GM21367 (cell line): Measurements from ENCODE around the gene C2CD4D.
"Not testable (repeated sequence)": the region's sequence is repeated elsewhere in the genome, so short reads cannot be mapped to it uniquely, and the experiment has no call there.

ENCODE experiments used
- ATAC-seq: cut with Tn5 transposase; IDR thresholded peaks from one replicate; pipeline ENCODE4 v1.9.1; 2021; ENCODE audit not compliant: unreplicated experiment

Gene C2CD4D

GRCh38 chr1:151839457-151840403 lies at the start of gene C2CD4D:
C2CD4D (minus strand) TSS chr1:151839820; CDS start chr1:151838989, 831 bp downstream.
- ATAC-seq = no peak

DNA sequence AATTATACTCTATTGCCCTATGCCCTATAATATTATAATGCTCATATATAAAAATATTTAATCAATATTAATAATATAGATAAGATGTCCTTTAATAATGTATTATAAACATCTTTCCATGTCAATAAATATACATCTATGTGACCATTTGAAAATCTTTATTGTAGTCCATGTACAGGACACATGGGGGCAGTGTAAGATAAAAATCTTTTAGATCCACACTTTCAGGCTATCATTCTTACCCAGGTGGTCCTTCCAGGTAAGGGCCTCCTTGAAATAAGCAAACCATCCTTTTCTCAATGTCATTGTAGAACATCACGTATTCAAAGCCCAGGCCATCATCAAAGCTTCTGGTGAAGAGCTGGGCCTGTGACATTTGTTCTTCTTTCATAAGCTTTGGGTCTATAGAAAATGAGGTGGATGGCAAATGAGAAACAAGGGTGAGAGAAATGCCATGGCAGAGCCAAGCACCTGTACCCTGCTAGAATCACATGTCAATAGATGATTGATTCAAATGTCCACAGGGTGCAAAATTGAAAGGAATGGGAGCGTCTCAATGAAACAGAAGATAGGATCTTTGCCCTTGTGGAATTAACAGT lies 49.5 kb upstream of the C2CD4D start:
- no peak for ATAC-seq

DNA sequence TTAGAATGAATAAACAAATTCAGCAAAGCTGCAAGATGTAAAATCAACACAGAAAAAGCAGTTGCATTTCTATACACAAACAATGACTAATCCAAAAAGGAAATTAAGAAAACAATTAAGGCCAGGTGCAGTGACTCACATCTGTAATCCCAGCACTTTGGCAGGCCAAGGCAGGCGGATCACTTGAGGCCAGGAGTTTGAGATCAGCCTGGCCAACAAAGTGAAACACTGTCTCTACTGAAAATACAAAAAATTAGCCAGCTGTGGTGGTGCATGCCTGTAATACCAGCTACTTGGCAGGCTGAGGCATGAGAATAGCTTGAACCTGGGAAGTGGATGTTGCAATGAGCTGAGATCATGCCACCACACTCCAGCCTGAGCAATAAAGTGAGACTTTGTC lies 47.4 kb upstream of the C2CD4D start:
- ATAC-seq = no peak

DNA sequence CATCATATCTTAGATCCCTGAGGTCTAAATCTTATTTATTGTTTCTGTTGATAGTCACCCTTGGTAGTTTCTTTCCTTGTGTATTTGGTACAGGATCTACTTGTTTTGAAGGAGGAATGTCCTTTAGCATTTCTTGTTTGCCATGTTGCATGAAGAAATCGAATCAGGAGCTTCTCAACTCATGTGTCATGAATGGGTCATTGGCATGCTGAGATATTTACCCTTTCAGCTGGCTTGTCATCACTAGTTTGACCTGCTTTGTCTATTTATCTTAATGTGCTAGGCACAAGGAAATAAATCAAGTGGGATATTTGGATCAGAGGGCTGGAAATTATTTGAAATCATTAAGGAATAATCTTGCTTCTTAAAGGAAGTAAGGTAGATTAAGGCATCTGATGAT lies 45.9 kb upstream of the C2CD4D start:
- ATAC-seq = no peak

DNA sequence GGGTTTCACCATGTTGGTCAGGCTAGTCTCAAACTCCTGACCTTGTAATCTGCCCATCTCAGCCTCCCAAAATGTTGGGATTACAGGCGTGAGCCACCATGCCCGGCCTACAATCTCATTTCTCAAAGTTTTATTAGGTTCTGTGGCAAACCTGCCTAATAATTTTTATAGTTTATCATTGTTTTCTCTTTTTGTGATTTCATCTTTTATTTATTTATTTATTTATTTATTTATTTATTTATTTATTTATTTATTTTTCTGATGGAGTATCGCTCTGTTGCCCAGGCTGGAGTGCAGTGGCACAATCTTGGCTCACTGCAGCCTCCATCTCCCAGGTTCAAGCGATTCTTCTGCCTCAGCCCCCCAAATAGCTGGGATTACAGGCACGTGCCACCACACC lies 45.3 kb upstream of the C2CD4D start:
- ATAC-seq = not testable (repeated sequence)

DNA sequence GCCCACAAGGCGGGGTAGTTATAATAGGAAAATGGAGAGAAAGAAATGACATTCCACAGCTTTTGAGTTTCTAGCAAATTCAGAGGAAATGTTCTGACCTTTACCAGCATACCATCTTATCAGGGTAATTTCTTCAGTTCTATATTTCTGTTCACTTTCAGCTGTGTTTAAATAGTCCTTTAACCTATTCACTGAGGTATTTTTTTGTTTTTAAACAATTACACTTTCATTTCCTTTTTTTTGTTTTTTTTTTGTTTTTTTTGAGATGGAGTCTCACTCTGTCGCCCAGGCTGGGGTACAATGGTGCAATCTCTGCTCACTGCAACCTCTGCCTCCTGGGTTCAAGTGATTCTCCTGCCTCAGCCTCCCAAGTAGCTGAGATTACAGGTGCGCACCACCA lies 44.8 kb upstream of the C2CD4D start:
- ATAC-seq = not testable (repeated sequence)

DNA sequence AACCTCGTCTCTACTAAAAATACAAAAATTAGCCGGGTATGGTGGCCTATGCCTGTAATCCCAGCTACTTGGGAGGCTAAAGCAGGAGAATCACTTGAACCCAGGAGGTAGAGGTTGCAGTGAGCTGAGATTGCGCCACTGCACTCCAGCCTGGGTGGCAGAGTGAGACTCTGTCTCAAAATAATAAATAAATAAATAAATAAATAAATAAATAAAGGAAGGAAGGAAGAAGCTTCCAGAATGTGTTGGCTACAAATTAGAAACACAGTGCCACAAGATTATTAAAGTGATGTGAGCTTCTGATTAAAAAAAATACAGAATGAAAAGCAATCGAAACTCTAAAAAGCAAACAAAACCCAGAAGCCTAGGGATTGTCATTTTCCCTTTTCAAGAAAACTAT lies 44.3 kb upstream of the C2CD4D start:
- not testable (repeated sequence) for ATAC-seq

DNA sequence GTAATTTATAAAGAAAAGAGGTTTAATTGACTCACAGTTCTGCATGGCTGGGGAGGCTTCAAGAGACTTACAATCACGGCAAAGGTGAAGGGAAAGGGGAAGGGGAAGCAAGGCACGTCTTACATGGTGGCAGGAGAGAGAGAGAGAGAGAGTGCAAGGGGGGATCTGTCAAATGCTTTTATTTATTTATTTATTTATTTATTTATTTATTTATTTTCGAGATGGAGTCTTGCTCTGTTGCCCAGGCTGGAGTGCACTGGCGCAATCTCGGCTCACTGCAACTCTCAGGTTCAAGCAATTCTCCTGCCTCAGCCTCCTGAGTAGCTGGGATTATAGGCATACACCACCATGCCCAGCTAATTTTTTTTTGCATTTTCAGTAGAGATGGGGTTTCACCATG lies 43.3 kb upstream of the C2CD4D start:
- ATAC-seq = not testable (repeated sequence)

DNA sequence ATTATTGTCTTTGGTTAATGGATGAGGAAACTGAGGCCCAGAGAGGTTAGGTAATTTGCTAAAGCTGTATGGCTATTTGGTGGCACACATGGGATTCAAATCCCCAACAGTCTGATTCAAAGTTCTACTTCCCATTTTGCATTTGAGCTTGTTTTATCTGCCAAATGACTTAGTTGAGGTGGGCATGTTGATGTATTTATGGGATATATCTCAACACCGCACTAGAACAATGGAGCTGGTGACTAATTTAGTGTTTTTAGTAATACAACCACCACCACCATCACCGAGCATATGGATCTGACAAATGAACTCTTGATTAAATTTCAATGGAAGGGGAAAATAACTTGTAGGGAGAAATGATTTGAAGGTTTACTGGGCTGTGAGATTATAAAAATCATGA lies 42.8 kb upstream of the C2CD4D start:
- no peak for ATAC-seq

DNA sequence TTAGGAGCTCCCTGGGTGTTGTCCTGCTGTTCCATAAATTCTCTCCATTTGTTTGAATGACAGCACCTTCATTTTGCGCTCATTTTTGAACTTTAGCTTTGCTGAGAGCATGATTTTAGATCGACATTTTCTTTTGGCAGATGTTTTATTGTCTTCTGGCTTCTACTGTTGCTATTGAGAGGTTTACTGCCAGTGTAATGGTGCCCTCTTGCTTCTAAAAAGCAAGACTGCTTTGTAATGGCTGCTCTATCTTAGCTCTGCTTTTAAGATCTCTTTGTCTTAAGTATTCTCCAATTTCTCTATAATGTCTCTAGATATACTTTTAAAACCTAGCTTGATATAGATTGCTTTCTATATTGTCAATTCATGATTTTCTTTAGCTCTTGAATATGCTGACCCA lies 41.9 kb upstream of the C2CD4D start:
- no peak for ATAC-seq

- ATAC-seq = no peak
Observed at GRCh38 chr1:151875419-151876097, 35.9 kb upstream of the C2CD4D start.

DNA sequence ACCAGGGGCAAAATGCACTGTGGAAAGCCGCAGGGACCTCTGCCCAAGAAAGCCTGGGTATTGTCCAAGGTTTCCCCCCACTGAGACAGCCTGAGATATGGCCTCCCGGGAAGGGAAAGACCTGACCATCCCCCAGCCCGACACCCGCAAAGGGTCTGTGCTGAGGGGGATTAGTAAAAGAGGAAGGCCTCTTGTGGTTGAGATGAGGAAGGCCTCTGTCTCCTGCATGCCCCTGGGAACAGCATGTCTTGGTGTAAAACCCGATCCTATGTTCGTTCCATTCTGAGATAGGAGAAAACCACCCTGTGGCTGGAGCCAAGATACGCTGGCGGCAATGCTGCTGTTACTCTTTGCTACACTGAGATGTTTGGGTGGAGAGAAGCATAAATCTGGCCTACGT lies 33.2 kb upstream of the C2CD4D start:
- not testable (repeated sequence) for ATAC-seq

DNA sequence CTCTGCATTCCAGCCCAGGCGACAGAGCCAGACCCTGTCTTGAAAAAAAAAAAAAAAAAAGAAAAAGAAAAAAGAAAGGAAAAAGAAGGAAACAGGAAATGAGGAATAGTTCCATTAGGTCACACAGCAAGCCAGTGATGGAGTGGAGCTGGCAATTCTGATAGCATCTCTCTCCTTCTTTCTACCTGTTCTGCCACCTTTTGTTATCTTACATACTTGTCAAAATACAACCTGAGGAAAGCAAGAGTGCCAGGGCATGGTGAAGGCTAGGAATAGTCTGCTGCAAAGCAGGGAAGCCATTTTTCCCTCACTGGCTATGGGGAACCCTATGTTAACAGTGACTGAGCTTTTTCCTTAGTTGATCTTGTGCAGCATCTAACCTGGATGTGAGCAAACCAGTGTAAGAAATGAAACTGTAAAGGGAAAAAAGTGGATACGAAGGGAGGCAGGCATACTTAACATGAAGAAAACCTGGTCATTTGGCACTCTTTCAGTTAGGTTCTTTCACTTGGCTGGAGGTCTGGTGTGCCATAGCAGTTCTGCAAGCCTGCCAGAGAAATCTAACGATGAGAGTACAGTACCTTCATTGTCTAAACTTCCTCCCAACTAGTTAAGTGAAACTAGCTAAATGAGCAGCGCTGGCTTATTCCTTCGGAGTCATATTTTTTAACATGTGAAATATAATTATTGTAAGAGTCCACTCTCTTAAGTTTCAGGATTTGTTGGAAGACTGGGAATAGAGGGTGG lies 31.8 kb upstream of the C2CD4D start:
- ATAC-seq = no peak

GRCh38 chr1:151868486-151868885 lies 28.9 kb upstream of the C2CD4D start:
- no peak for ATAC-seq

DNA sequence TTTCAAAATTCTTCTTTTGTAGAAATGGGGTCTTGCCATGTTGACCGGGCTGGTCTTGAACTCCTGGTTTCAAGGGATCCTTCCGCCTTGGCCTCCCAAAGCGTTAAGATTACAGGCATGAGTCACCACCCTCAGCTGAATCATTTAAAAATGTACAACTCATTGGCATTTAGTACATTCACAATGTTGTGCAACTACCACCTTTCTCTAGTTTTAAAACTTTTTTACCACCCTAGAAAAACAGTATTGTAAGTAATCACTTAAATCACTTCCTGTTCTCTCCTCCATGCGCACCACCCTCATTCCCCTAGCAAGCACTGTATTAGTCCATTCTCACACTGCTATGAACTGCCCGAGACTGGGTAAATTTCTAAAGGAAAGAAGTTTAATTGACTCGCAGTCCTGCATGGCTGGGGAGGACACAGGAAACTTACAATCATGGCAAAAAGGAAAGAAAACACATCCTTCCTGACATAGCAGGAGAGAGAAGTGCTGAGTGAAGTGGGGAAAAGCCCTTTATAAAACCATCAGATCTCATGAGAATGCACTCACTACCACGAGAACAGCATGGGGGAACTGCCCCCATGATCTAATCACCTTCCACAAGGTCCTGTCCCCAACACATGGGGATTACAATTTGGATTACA lies 28.3 kb upstream of the C2CD4D start:
- ATAC-seq = no peak

- no peak for ATAC-seq
Observed at GRCh38 chr1:151867321-151867720, 27.7 kb upstream of the C2CD4D start.

DNA sequence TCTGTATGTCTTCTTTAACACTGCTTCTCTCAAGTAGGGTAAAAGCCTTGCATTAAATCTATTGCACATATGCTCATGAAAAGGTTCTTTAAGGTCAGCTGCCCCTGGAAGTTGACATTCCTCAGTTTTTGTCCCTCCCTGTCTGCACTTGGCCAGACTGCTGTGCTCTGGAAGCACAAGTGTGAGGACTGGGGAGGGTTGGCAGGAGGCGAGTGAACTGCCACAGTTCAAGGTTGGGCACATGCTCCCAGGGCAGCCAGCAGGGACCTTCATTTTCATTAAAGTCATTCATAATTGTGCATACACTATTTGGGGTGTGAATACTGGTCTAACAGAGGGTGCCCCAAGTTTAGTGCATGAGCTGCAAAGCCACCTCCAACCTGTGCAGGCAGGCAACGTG lies 24.8 kb upstream of the C2CD4D start:
- no peak for ATAC-seq

DNA sequence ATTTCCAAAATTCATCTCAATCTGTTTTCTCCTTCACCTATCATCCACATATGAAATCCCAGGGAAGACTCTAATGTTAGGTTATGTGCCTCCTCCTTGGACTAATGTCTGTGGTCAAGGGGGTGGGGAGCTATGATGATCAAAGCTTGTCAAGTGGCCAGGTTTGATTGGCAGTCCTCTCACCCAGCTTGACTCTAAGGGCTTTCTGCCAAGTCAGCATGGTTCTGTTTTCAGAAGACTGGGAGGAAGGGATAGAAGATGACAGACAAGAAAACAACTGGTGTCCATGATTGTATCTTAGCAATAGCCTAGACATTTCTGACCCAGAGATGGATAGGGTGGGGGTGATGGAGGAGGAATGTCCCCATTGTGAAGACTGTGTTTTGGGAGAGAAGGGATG lies 23.0 kb upstream of the C2CD4D start:
- no peak for ATAC-seq

DNA sequence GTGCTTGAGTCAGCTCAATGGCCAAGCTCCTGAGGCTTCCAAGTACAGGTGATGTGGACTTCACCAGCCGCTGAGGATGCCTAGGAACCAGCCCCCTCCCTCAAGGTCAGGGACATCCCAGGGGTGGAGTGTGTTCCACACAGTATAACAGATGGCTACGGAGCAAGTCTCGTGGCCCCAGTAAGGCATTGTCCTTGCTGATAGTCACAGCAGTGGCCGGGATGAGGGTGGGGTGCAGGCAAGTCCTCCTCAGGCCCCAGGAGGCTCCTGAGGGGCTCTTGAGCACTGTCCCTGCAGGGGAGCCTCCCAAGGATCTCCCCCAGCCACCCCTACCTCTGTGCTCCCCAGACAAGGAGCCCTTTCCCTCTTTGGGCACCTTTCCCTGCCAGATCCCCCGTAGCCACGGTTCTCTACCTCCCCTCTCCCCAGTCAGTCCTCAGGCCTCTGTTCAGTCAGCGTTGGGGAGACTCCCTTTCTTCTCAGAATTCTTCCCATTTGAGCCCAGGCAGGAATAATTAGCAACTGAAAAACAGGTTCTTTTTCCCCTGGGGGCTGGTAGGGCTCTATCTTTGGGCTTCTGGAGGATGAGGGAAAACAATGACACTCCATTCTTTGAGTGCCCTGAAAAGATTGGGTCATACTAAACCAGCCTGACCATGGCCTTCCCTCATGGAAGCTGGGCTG lies 21.0 kb upstream of the C2CD4D start:
- ATAC-seq = no peak

- ATAC-seq = no peak
Observed at GRCh38 chr1:151859891-151860293, 20.3 kb upstream of the C2CD4D start.
